Left renal cortex interstitium (tissue), 4 donors: Measurements from ENCODE around the gene ZCCHC14. TPM values are rescaled to one million over a fixed set of nuclear protein-coding genes. Genes with fewer than 3 reads are reported as not detected.
"Not testable (repeated sequence)": the region's sequence is repeated elsewhere in the genome, so short reads cannot be mapped to it uniquely, and the experiment has no call there.

Experiments
- DNase-seq, 4 donors: peaks; one replicate each; pipeline ENCODE4 v3.0.0-alpha.2; 2013; ENCODE audit warnings: low read depth in 4 of 4, low spot score in 2 of 4, missing footprints in 1 of 4
- polyA plus RNA-seq, 4 donors: library from polyadenylated mRNA; unstranded; fragments of 120-200 nt; gene quantifications; one replicate each; pipeline ENCODE4 v1.2.1, GENCODE V29; 2013; ENCODE audit not compliant: insufficient read length in 4 of 4

Gene ZCCHC14
- polyA plus RNA-seq, 4 donors, result 27.9 to 39.1 (median 35.2) TPM

DNA sequence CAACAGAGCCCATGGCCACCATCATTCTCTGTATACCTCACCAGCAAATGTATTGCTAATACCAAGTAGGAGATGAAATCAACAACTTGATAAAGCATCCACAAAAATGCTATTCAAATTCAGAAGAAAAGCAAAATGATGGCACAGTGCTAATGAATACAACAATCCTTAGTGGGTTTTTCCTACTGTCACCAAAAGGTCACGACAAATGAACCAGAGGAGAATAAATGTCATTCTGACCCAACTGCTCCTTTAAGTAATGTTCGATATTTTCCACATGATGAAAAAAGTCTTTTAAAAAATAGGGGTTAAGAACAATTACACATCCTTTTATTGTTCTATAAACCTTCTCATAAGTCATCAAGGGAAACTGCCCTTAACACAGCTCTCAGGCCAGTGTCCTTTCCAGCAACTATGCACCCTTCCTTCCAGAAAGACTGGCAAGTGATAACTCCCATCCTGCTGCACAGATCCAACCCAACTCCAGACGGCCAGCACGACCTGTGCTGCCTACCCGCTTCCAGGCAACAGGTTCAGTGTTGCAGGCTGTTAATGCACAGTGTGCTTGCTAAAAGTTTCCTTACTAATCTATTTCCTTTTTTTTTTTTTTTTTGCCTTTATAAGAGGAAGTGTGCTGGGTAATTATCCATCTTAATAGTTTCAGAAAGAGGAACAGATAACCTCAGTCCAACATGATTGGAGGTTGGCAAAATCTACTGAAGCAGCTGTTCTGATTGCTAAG lies 124.6 kb downstream of the ZCCHC14 start:
- no peak for DNase-seq

- DNase-seq, result no peak
These were observed 125.3 kb downstream of the ZCCHC14 start for GRCh38 chr16:87367529-87367928.

DNA sequence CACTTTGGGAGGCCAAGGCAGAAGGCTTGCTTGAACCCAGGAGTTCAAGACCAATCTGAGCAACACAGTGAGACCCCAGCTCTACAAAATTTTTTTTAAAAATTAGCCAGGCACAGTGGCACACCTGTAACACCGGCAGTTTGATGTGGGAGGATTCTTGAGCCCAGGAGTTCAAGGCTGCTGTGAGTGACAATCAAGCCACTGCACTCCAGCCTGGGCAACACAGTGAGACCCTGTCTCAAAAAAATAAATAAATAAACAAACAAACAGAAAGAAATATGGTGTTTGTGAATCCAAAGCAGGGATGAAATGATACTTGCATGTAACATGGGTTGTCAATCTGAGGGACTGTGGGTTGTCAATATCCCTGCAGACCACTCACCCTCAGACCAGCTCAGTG lies 125.9 kb downstream of the ZCCHC14 start:
- no peak for DNase-seq

DNA sequence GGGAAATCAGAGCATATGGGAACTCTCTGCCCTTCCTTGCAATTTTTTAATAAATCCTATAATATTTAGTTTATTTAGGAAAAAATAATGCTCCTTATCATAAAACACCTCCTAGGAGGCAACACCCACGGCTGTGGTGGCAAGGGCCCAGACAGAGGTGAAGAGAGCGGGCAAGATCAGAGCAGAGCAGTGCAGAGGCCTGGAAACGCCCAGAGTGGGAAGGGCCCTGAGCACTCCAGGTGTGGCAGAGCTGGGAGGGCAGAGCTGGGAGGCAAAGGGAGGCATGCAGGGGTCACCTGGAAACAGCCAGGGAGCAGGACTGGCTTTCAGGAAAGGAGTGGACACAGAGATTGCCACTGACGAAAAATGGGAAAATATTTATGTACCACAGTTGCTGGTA lies 126.5 kb downstream of the ZCCHC14 start:
- no peak for DNase-seq

GRCh38 chr16:87365021-87365713 lies 127.7 kb downstream of the ZCCHC14 start:
- DNase-seq, result no peak

- DNase-seq, result no peak
These were observed 128.9 kb downstream of the ZCCHC14 start for GRCh38 chr16:87363771-87364455.

GRCh38 chr16:87362828-87363559 lies 129.8 kb downstream of the ZCCHC14 start:
- DNase-seq, result not testable (repeated sequence)

DNA sequence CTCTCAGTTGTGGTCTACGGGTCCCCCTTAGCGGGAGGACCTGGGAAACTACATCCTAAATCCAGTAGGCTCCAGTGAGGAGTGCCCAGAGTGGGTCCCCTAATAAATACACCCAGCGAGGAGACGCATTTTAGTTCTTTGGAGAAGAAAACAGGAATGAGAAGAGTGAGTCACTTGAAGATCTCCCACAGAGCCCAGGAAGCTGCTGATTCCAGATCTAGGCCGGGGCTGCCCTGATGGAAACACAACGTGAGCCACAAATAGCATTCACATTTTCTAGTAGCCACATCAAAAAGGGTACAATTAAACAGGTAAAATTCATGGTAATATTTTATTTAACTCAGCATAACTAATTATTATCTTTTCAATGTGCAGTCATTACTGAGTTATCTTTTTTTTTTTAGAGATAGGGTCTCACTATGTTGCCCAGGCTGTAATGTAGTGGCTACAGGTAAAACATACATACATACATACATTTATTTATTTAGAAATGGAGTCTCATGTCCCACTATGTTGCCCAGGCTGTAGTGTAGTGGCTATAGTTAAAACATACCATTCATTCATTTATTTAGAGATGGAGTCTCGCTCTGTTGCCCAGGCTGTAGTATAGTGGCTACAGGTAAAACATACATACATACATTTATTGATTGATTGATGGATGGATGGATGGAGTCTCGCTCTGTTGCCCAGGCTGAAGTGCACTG lies 130.8 kb downstream of the ZCCHC14 start:
- DNase-seq, result no peak

- DNase-seq, result no peak
These were observed 131.8 kb downstream of the ZCCHC14 start for GRCh38 chr16:87360862-87361610.

GRCh38 chr16:87359121-87359520 lies 133.7 kb downstream of the ZCCHC14 start:
- no peak for DNase-seq

DNA sequence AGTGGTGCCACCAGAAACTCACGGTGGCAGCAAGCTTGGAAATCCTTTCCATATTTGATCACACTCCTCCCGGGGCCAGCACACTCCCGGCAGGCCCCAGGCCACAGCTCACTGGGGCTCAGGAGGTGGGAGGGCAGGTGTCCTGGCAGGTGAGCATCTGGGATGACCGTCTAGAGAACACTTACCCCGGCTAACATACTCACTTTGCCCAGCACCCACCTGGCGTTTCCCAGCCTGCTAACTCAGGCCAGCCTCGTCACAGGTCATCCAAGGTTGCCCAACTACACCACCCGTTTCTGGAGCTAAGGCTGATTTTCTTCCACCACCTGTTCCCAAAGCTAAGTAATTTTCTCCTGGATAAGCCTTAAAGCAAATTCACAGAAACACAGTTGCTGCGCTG lies 134.1 kb downstream of the ZCCHC14 start:
- DNase-seq, result no peak

DNA sequence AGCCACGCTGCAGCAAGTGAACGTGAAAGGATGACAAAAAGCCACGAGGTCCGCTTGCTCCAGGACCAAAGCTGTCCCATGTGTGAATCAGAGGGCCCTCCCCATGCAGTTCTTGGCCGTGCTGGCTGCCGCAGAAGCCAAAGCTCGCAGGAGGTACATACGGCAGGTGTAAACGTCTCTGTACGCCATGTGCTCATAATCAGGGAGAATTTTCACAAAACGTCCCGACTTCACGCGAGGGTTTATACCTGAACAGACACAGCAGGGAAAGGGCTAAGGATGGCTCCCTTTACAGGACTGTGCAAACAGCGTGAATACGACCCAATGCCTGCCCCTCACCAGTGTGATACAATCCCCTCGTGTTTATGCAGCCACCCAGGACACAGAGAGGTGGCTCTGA lies 134.6 kb downstream of the ZCCHC14 start:
- no peak for DNase-seq

GRCh38 chr16:87356491-87356853 lies 136.4 kb downstream of the ZCCHC14 start:
- DNase-seq, result no peak

Other genes with a start within 250 kb of the ZCCHC14 start
- gene C16orf95, start 175.6 kb downstream of the ZCCHC14 start, polyA plus RNA-seq, result 1 to 10 TPM; 3.0 to 5.2 (median 4.3) TPM
- gene FBXO31, start 109.2 kb downstream of the ZCCHC14 start, polyA plus RNA-seq, result 10 to 100 TPM; 20.7 to 29.5 (median 24.7) TPM
- gene MAP1LC3B, start 100.7 kb downstream of the ZCCHC14 start, polyA plus RNA-seq, result 10 to 100 TPM; 58.5 to 72.7 (median 66.1) TPM
- gene JPH3, start 109.5 kb upstream of the ZCCHC14 start, polyA plus RNA-seq, result 1 to 10 TPM in 2 of 4 donors, under 1 TPM in 2; 0.49 to 1.3 (median 0.91) TPM